Measurements from ENCODE around the gene PDAP1. TPM values are rescaled to one million over a fixed set of nuclear protein-coding genes. Genes with fewer than 3 reads are reported as not detected.

The PDAP1 gene
- 174 to 231 TPM (median 186 TPM) in 5 replicates for total RNA-seq (2022; extraction: Qiagen RNA extraction; ENCODE audit: low read depth)

GRCh38 chr7:99408379-99409191 is at the start of gene PDAP1, which contains the start of gene BUD31:
TSS of gene PDAP1 (minus strand) at chr7:99408597. CDS start at chr7:99408548, 49 bp downstream.
TSS of gene BUD31 (plus strand) at chr7:99408969. CDS start at chr7:99411093, 2,124 bp downstream.

GRCh38 chr7:99438573-99439480 is 30.4 kb upstream of the PDAP1 start, which contains the start of the genes CPSF4 and PTCD1:
TSS of gene CPSF4 (plus strand) at chr7:99438943. CDS start at chr7:99439083, 140 bp downstream.
TSS of gene PTCD1 (minus strand) at chr7:99438798. CDS start at chr7:99435242, 3,556 bp downstream.

GRCh38 chr7:99374111-99375064 is 34.0 kb downstream of the PDAP1 start, which contains the start of gene ARPC1B:
TSS of gene ARPC1B (plus strand) at chr7:99374730. CDS start at chr7:99385715, 10,985 bp downstream.

Other genes starting within 250 kb of the PDAP1 start
- gene KPNA7, start 200.5 kb downstream of the PDAP1 start, total RNA-seq (2022; extraction: Qiagen RNA extraction; ENCODE audit: low read depth): 1.0 to 1.3 TPM (median 1.2 TPM) in 5 replicates
- 0.27 to 1.2 TPM (median 0.74 TPM) in 5 replicates for gene MYH16, start 135.8 kb downstream of the PDAP1 start, total RNA-seq (2022; extraction: Qiagen RNA extraction; ENCODE audit: low read depth)
- 128 to 138 TPM (median 129 TPM) in 5 replicates for gene ARPC1A, start 82.7 kb downstream of the PDAP1 start, total RNA-seq (2022; extraction: Qiagen RNA extraction; ENCODE audit: low read depth)
- 233 to 306 TPM (median 289 TPM) in 5 replicates for gene ARPC1B, start 33.9 kb downstream of the PDAP1 start, total RNA-seq (2022; extraction: Qiagen RNA extraction; ENCODE audit: low read depth)
- 133 to 189 TPM (median 141 TPM) in 5 replicates for gene BUD31, start 372 bp upstream of the PDAP1 start, total RNA-seq (2022; extraction: Qiagen RNA extraction; ENCODE audit: low read depth)
- gene PTCD1, start 30.2 kb upstream of the PDAP1 start, total RNA-seq (2022; extraction: Qiagen RNA extraction; ENCODE audit: low read depth): 5.2 to 8.7 TPM (median 7.5 TPM) in 5 replicates
- 30.1 to 48.2 TPM (median 44.5 TPM) in 5 replicates for gene CPSF4, start 30.3 kb upstream of the PDAP1 start, total RNA-seq (2022; extraction: Qiagen RNA extraction; ENCODE audit: low read depth)
- 808 to 1,607 TPM (median 884 TPM) in 5 replicates for gene ATP5MF, start 57.6 kb upstream of the PDAP1 start, total RNA-seq (2022; extraction: Qiagen RNA extraction; ENCODE audit: low read depth)
- 7.0 to 9.3 TPM (median 8.2 TPM) in 5 replicates for gene ZNF789, start 64.3 kb upstream of the PDAP1 start, total RNA-seq (2022; extraction: Qiagen RNA extraction; ENCODE audit: low read depth)
- 15.4 to 20.0 TPM (median 18.8 TPM) in 5 replicates for gene ZNF394, start 91.7 kb upstream of the PDAP1 start, total RNA-seq (2022; extraction: Qiagen RNA extraction; ENCODE audit: low read depth)
- gene ZKSCAN5, start 96.1 kb upstream of the PDAP1 start, total RNA-seq (2022; extraction: Qiagen RNA extraction; ENCODE audit: low read depth): 9.1 to 10.4 TPM (median 10.1 TPM) in 5 replicates
- 4.2 to 6.9 TPM (median 6.8 TPM) in 5 replicates for gene FAM200A, start 143.5 kb upstream of the PDAP1 start, total RNA-seq (2022; extraction: Qiagen RNA extraction; ENCODE audit: low read depth)
- 47.7 to 58.6 TPM (median 53.0 TPM) in 5 replicates for gene ZNF655, start 150.0 kb upstream of the PDAP1 start, total RNA-seq (2022; extraction: Qiagen RNA extraction; ENCODE audit: low read depth)
- 0.75 to 1.4 TPM (median 0.92 TPM) in 5 replicates for gene TMEM225B, start 189.7 kb upstream of the PDAP1 start, total RNA-seq (2022; extraction: Qiagen RNA extraction; ENCODE audit: low read depth)
- gene ZSCAN25, start 208.3 kb upstream of the PDAP1 start, total RNA-seq (2022; extraction: Qiagen RNA extraction; ENCODE audit: low read depth): 6.8 to 9.7 TPM (median 9.3 TPM) in 5 replicates

Data from A549 treated with ZK216348 at 1 μM for 4 hours (cell line).